GM12878 (cell line): ENCODE measurements around the gene HNRNPU.

ENCODE experiments used
- KDM1A ChIP-seq: fragments of 200-600 bp; sonication (generic); IDR thresholded peaks from 2 replicates; pipeline ENCODE4 v1.6.1; 2016; ENCODE audit warnings: borderline replicate concordance
- MAX ChIP-seq: IDR thresholded peaks from 2 replicates; pipeline ENCODE4 v1.6.1; 2012; ENCODE audit warnings: low read depth, low read length, improper control_type of control experiment

DNA sequence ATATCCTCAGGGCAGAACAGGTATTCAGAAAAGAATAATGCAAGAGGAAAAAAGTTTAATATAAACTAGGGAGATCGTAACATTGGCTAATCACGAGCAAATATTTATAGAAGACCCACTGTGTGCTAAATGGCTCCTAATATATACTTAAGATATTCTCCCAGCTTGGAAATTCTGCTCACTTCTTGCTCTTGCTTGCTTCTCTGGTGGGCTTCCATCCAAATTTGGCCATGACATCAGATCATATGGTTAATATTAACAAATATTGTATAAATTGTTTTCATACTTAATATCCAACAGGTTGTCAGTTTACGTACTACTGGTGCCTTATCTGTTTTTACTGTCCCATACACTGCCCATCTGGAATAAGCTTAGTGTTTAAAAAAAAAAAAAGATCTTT is 27.8 kb downstream of the HNRNPU start:
- TF ChIP-seq KDM1A (no peak), MAX (no peak)
